ENCODE results near the gene SIGLEC5. TPM values are rescaled to one million over a fixed set of nuclear protein-coding genes. Genes with fewer than 3 reads are reported as not detected.

Gene SIGLEC5
- total and polyA plus RNA-seq, 2 of the 13 experiments (the other 11 are each of a cell fraction or from before 2014, with no cell fraction given): not detected

- no peak for TF ChIP-seq ZC3H4 (CRISPR knock-in tag; IDR thresholded peaks at IDR 0.05; ENCODE audit: borderline replicate concordance)
Observed at GRCh38 chr19:51614789-51615188, 15.4 kb downstream of the SIGLEC5 start (continued).

- no peak for DNase-seq (ENCODE audit: low spot score)
- in situ Hi-C loops (cut with HindIII; ENCODE audit: extremely low pct_ligation_motif_present, low pct_unique_long_range_greater_than_20kb) (no loop called here), intact Hi-C loops (cut with micrococcal nuclease; ENCODE audit: unreplicated experiment) (no loop called here)
- Histone ChIP-seq H3K36me3 (replicated peaks in 1 of 2; ENCODE audit: control insufficient read depth in 1 of 2, insufficient read depth in 2 of 2, low read length in 2 of 2) (no peaks in the 10 kb centered on the region), H3K9me3 (ENCODE audit: low read length) (no peaks in the 10 kb centered on the region), H4K20me1 (ENCODE audit: insufficient read depth, low read length) (no peaks in the 10 kb centered on the region), H3K27me3 (ENCODE audit: control insufficient read depth in 1 of 2, insufficient read depth in 2 of 2, low read length in 2 of 2) (0 out of 5 replicates have a peak, but pooled peaks cover 0 to 3% of the 10 kb centered on the region in 2 experiments), H3K9ac (ENCODE audit: insufficient read depth, low read depth, low read length) (no peak overlapping the region), H3K4me3 (replicated peaks in 1 of 3; ENCODE audit: insufficient read depth in 1 of 3, low read depth in 2 of 3, low read length in 3 of 3) (no peak overlapping the region), H3K4me2 (ENCODE audit: low read depth, low read length) (no peak overlapping the region), H2AFZ (ENCODE audit: low read length) (no peak overlapping the region), H3K79me2 (ENCODE audit: insufficient read depth, low read length) (no peaks in the 10 kb centered on the region), H3K27ac (ENCODE audit: extremely low read length, insufficient read depth, low read length) (no peak overlapping the region), H3K4me1 (ENCODE audit: insufficient read depth, low read length) (no peaks in the 10 kb centered on the region)
- BruUV-seq (replicated peaks): no TSS peak
- POLR2A ChIA-PET: no interaction called here
- no peak for FAIRE-seq
- no peak for ATAC-seq
- TF ChIP-seq ASH2L (IDR thresholded peaks at IDR 0.05; ENCODE audit: insufficient read length, low read depth, low read length) (no peak), DNMT3B (CRISPR knock-in tag; conservative IDR thresholded peaks at IDR 0.05) (no peak), TAF1 (CRISPR knock-in tag; IDR thresholded peaks at IDR 0.05) (no peak), ZFP62 (CRISPR knock-in tag; IDR thresholded peaks at IDR 0.05) (no peak), ZNF331 (CRISPR knock-in tag; IDR thresholded peaks at IDR 0.05) (no peak), ZBTB7B (CRISPR knock-in tag; IDR thresholded peaks at IDR 0.05) (no peak), ZNF207 (IDR thresholded peaks at IDR 0.05; ENCODE audit: borderline replicate concordance) (no peak), ZNF138 (CRISPR knock-in tag; IDR thresholded peaks at IDR 0.05; ENCODE audit: low read depth) (no peak), ZFY (CRISPR knock-in tag; IDR thresholded peaks at IDR 0.05) (no peak), ZNF12 (CRISPR knock-in tag; IDR thresholded peaks at IDR 0.05) (no peak), SNAPC2 (CRISPR knock-in tag; IDR thresholded peaks at IDR 0.05) (no peak), ZNF292 (CRISPR knock-in tag; IDR thresholded peaks at IDR 0.05; ENCODE audit: borderline replicate concordance, low read depth) (no peak), MXD4 (CRISPR knock-in tag; IDR thresholded peaks at IDR 0.05) (no peak)
- TF ChIP-seq, protein P1, sequence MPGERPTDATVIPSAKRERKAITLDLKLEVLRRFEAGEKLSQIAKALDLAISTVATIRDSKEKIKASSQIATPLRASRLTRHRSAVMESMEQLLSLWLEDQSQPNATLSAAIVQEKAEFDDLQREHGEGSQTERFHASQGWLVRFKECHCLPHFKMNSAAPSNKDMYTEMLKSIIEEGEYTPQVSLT (CRISPR knock-in tag; IDR thresholded peaks at IDR 0.05; ENCODE audit: borderline replicate concordance, low read depth): no peak
- TF ChIP-seq, protein P2, sequence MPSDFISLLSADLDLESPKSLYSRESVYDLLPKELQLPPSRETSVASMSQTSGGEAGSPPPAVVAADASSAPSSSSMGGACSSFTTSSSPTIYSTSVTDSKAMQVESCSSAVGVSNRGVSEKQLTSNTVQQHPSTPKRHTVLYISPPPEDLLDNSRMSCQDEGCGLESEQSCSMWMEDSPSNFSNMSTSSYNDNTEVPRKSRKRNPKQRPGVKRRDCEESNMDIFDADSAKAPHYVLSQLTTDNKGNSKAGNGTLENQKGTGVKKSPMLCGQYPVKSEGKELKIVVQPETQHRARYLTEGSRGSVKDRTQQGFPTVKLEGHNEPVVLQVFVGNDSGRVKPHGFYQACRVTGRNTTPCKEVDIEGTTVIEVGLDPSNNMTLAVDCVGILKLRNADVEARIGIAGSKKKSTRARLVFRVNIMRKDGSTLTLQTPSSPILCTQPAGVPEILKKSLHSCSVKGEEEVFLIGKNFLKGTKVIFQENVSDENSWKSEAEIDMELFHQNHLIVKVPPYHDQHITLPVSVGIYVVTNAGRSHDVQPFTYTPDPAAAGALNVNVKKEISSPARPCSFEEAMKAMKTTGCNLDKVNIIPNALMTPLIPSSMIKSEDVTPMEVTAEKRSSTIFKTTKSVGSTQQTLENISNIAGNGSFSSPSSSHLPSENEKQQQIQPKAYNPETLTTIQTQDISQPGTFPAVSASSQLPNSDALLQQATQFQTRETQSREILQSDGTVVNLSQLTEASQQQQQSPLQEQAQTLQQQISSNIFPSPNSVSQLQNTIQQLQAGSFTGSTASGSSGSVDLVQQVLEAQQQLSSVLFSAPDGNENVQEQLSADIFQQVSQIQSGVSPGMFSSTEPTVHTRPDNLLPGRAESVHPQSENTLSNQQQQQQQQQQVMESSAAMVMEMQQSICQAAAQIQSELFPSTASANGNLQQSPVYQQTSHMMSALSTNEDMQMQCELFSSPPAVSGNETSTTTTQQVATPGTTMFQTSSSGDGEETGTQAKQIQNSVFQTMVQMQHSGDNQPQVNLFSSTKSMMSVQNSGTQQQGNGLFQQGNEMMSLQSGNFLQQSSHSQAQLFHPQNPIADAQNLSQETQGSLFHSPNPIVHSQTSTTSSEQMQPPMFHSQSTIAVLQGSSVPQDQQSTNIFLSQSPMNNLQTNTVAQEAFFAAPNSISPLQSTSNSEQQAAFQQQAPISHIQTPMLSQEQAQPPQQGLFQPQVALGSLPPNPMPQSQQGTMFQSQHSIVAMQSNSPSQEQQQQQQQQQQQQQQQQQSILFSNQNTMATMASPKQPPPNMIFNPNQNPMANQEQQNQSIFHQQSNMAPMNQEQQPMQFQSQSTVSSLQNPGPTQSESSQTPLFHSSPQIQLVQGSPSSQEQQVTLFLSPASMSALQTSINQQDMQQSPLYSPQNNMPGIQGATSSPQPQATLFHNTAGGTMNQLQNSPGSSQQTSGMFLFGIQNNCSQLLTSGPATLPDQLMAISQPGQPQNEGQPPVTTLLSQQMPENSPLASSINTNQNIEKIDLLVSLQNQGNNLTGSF (CRISPR knock-in tag; IDR thresholded peaks at IDR 0.05): no peak
- CTCF ChIA-PET (ENCODE audit: low intra/inter-chr PET ratio, low total read pairs): no interaction called here
- 14% methylated on average over 1 of the region's 1 CpG for WGBS (ENCODE audit: low lambda C conversion rate)
Observed at GRCh38 chr19:51610576-51610975, 19.6 kb downstream of the SIGLEC5 start.
